ENCODE results near the gene TNRC6C.

Gene TNRC6C, protein sequence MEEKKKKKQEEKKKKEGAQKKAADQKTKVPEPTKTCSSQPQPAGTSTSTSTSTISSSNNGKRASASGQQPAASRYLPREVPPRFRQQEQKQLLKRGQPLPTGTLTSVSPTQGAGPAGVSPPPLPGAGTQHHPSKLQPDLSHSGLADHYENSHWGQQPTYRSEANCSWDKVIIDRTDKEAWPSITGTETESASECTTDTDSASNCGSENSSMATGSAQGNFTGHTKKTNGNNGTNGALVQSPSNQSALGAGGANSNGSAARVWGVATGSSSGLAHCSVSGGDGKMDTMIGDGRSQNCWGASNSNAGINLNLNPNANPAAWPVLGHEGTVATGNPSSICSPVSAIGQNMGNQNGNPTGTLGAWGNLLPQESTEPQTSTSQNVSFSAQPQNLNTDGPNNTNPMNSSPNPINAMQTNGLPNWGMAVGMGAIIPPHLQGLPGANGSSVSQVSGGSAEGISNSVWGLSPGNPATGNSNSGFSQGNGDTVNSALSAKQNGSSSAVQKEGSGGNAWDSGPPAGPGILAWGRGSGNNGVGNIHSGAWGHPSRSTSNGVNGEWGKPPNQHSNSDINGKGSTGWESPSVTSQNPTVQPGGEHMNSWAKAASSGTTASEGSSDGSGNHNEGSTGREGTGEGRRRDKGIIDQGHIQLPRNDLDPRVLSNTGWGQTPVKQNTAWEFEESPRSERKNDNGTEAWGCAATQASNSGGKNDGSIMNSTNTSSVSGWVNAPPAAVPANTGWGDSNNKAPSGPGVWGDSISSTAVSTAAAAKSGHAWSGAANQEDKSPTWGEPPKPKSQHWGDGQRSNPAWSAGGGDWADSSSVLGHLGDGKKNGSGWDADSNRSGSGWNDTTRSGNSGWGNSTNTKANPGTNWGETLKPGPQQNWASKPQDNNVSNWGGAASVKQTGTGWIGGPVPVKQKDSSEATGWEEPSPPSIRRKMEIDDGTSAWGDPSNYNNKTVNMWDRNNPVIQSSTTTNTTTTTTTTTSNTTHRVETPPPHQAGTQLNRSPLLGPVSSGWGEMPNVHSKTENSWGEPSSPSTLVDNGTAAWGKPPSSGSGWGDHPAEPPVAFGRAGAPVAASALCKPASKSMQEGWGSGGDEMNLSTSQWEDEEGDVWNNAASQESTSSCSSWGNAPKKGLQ (N-terminal part only)

DNA sequence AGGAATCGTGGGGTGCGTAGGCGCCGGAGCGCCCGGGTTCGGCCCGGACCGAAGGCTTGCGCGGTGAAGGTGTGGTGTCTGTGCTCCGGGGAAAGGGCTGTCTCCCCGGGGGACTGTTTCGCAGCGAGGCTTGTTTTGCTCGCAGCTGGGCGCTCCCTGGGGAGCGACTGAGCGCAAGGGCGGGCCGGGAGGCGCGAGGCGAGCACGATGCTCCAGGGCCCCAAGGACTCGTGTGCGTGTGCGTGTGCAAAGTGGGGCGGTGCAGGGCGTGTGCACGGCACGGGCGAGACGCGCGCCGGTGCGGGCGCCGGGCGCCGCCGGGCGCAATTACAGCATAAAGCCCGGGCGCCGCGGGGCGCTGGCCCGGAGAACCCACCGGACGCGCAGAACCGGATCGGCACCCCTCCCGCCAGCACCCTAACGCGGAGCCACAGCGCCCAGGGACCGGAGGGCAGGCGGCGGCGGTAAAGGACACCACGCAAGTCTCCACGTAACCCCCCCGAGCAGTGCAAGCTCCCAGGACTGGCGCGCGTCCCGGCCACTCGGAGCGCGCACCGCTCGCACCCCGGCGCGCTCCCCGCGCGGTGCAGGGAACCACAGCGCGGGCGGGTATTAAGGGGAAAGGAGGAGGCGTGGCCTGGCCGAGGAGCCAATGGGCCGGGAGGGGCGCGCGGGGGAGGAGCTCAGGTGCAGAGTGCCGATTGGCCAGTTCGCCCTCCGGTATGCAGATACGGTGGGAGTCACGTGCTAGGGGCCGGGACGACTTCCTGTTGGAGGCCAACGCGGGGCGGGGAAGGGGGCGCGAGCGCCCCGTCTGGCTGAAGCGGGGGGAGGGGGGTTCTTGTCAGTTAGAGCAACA is at the start of gene TNRC6C:
TNRC6C (plus strand) TSS at position 847 of the 859 bp plus-strand sequence. CDS start 45,504 bp downstream, outside the sequence.
- DNase-seq (ENCODE audit: low read depth in 3 of 3), result peak; percentile 99 to 100 (median 99)

DNA sequence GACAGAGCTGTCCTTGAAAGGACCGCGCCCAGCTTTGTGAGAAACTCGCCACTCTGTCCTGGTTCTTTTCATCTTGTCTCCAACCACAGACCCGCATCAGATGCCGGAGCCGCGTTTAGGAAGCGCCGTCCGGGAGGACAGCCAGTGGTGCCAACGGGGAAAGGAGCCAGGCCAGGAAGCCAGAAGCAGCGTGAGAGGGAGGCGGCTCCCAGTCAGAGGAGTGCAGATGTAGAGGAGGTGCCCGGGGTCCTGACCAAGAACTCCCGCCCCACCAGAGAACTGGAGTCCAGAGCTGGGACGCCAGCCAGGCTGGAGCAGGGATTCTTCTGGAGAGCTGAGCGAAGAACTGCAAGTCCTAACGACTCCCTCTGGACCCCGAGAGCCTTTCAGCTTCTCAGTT is 49.3 kb upstream of the TNRC6C start:
- no peak for DNase-seq (ENCODE audit: low read depth in 3 of 3)

GRCh38 chr17:77909816-77910215 is 48.7 kb upstream of the TNRC6C start:
- DNase-seq (ENCODE audit: low read depth in 3 of 3), result no peak

- no peak for DNase-seq (ENCODE audit: low read depth in 3 of 3)
These were observed 43.9 kb upstream of the TNRC6C start for GRCh38 chr17:77914385-77915254.

DNA sequence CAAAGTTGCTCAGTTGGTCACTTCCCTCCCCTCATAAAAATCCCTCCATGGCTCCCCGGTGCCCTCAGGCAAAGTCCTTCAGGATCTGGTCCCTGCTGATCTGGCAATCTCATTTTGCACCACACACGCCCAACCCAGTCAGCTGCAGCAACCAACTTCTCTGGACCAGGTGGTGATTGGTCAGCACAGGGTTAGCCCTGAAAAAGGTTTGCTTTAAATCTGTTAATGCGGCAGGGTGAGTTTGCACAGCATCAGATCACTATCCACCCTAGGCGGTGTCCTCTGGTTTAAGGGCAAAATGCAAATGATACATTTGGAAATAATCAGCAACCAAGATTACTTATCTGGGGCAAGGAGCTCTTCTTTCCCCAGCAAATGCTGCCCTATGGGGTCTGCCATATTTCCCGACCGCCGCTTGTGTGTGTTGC is 42.9 kb upstream of the TNRC6C start:
- no peak for DNase-seq (ENCODE audit: low read depth in 3 of 3)

GRCh38 chr17:77916264-77916663 is 42.2 kb upstream of the TNRC6C start:
- DNase-seq (ENCODE audit: low read depth in 3 of 3), result no peak

- DNase-seq (ENCODE audit: low read depth in 3 of 3), result no peak
These were observed 41.6 kb upstream of the TNRC6C start for GRCh38 chr17:77916703-77917481.

DNA sequence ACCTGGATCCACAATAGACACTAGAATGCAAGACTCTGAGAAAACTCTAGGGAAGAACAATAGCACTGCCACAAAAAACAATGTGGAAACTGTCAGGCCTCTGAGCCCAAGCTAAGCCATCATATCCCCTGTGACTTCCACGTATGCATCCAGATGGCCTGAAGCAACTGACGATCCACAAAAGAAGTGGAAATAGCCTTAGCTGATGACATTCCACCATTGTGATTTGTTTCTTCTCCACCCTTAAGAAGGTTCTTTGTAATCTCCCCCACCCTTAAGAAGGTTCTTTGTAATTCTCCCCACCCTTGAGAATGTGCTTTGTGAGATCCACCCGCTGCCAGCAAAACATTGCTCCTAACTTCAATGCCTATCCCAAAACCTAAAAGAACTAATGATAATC is 39.2 kb upstream of the TNRC6C start:
- no peak for DNase-seq (ENCODE audit: low read depth in 3 of 3)

DNA sequence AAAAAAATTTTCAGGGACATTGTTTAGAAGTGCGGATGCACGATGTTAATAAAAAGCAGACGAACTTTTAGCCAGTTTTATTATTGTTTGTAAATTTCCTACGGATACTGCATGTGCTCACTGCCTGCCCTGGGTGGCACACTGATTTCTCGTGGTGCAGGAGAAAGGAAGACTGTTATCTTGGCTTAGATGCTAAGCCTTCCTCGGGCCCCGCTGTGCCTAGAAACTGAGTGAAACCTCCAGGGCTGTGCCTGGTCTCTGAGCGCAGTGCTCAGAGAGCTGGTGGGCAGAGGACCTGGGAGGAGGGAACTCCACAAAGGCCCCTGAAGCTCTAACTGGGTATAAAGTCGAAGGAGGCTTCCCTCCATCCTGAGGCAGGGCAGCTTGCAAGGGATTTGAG is 35.4 kb upstream of the TNRC6C start:
- DNase-seq (ENCODE audit: low read depth in 3 of 3), result no peak

- DNase-seq (ENCODE audit: low read depth in 3 of 3), result no peak
These were observed 34.6 kb upstream of the TNRC6C start for GRCh38 chr17:77923776-77924513.

- no peak for DNase-seq (ENCODE audit: low read depth in 3 of 3)
These were observed 33.7 kb upstream of the TNRC6C start for GRCh38 chr17:77924757-77925336.

DNA sequence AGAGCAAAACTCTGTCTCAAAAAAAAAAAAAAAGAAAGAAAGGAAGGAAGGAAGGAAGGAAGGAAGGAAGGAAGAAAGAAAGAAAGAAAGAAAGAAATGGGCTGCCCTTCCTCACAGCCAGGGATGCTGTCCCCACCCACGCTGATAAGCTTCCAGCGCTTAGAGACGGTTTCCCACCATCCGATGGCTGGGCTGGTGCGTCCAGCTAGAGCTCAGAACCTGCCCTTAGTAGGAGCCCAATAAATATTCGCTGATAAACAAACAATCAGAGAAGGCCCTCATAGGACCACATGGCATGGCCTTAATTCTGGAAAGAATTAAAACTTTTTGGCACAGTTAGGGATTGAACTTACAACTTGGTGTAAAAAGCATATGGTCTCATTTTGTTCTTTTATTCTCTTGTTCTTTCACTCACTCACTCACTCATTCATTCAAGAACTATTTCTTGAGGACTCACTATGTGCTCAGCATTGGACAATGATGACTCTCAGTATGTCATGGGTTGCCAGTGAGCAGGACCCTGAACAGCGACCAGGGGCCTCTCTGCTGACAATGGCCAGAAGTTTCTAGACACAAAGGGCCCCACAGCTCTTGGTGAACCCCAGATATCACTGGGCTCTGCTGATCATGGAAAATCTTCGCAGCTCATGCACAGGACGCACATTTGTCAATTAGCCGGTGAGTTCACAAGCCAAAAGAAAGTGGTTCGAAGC is 32.5 kb upstream of the TNRC6C start:
- DNase-seq (ENCODE audit: low read depth in 3 of 3), result no peak

GRCh38 chr17:77926981-77927380 is 31.5 kb upstream of the TNRC6C start:
- DNase-seq (ENCODE audit: low read depth in 3 of 3), result no peak

- DNase-seq (ENCODE audit: low read depth in 3 of 3), result no peak
These were observed 30.6 kb upstream of the TNRC6C start for GRCh38 chr17:77927777-77928518.

DNA sequence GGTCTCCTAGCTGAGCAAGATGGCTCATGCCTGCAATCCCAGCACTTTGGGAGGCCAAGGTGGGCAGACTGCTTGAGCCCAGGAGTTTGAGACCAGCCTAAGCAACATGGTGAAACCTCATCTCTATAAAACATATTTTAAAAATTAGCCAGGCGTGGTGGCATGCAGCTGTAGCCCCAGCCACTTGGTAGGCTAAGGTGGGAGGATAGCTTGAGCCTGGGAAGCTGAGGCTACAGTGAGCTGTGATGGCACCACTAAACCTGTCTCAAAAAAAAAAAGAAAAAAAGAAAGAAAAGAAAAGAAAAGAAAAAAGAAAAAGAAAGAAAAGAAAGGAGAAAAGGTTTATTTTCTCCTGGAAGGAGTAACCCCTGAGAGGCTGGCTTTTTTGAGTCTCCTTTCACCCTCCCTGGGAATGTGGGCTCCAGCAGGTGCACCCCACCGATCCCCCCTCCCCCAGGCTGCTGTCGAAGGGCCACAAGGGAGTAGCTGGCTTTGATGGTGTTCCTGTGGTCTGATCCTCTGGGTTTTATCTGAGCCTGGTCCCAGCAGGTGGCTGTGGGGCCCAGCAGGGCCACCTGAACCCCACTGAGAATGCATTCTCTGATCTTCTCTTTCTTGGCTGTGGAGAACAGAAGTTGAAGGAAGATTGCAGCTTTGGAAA is 29.9 kb upstream of the TNRC6C start:
- DNase-seq (ENCODE audit: low read depth in 3 of 3), result no peak

DNA sequence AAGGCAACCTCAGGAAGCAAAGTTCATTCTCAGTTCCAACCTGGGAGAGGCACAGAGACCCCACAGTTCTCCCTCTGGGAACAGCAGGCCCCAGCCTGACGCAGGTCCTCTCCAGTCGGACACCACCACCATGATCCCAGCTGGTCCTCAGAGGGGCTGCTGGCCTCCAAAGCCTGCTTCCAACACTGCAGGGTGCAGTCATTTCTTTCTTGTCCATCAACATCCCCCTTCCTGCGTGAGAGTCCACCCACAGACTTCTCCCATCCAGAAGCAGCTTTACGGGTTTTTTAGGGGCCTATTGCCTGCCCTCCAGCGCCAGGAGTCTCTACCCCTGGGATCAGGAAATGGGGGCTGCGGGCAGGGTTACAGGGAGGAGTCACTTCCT is 29.3 kb upstream of the TNRC6C start:
- DNase-seq (ENCODE audit: low read depth in 3 of 3), result no peak
